ENCODE measurements around the gene EIF4G3.
"Not testable (repeated sequence)": the region's sequence is repeated elsewhere in the genome, so short reads cannot be mapped to it uniquely, and the experiment has no call there.

The EIF4G3 gene

DNA sequence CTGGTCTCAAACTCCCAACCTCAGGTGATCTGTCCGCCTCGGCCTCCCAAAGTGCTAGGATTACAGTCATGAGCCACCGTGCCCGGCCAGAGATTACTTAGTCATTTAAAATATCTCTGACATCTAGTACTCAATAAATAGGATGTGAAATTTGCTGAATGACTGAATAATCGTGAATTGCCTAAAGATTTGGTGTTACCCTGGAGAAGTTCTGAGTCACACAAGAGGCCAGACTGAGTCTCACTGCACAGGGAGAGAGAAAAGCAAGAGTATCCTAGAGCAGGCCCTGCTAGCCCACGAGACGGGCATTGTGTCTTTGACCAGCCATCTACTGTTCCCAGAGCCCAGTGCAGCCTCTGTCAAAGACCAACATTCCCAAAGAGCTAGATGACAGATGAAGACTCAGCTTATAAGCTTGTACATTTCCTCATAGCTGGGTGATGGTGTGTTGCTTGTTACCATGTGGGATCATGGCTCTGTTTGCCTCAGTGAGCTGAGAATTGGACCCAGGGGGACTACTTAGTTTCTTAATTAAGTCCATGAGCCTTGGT is 5.6 kb upstream of the EIF4G3 start:
- no peak for DNase-seq

DNA sequence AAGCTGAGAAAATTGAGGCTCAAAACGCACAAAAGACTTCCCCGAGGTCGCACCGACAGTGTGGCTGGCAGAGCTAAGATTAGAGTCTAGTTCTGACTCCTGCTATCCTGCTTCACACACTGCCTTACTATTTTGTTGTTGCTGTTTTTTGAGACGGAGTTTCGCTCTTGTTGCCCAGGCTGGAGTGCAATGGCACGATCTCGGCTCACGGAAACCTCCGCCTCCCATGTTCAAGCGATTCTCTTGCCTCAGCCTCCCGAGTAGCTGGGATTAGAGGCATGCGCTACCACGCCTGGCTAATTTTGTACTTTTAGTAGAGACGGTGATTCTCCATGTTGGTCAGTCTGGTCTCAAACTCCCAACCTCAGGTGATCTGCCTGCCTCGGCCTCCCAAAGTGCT is 1.6 kb upstream of the EIF4G3 start:
- not testable (repeated sequence) for DNase-seq

DNA sequence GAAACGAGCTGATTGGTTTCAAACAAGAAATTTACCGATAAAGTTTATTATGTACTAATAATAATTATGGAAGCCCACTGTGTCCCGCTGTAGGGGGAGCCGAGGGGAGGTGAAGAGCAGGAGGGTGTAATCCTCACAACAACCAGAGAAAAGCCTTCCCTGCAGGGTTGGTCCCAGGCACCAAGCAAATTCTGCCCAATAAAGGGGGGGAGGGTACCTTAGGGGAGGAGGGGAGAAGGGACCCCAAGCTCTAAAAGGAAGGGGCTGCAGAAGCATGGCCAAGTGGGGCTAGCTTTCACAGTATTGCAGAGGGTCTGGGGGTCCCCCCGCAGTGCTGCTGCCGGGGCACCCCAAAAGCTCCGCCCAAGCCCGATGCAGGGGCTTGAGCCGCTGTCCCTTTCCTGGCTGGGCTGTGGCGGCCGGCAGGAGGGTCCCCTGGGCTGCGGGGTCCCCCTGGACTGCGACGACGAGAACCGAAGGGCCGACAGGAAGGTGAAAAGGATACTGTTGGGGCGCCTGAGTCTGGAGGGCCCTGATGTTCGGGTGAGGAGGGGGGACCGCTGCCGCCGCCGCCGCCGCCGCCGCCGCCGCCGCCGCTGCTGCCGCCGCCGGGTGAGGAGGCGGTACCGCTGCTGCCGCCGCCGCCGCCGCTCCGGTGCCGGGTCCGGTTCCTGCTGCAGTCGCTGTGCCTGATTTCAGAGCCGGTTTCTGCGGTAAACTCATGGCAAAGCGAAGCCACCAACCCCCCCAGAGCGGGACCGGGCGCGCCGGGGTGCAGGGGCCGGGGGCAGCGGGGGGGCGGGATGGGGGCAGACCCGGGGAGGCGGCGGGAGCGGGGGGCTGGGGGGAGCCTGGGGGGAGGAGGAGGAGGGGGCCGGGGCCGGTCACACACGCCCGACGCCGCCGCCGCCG is 771 bp downstream of the EIF4G3 start:
- DNase-seq = no peak

DNA sequence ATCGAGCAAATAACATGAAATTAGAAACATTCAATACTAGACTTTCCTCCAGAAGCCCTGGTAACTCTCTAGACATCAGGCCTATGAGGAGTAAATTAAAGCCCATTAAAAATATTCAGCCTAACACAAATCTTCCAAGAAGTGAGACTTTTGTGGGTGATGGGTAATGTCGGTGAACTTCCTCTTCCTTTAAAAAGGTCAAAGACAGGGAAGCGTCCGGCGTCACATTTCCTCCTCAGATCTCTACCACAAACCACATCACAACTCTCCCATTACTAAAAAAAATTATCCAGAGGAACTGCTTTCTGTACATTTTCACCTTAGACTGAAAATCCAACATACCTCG is 1.4 kb downstream of the EIF4G3 start:
- DNase-seq = no peak

DNA sequence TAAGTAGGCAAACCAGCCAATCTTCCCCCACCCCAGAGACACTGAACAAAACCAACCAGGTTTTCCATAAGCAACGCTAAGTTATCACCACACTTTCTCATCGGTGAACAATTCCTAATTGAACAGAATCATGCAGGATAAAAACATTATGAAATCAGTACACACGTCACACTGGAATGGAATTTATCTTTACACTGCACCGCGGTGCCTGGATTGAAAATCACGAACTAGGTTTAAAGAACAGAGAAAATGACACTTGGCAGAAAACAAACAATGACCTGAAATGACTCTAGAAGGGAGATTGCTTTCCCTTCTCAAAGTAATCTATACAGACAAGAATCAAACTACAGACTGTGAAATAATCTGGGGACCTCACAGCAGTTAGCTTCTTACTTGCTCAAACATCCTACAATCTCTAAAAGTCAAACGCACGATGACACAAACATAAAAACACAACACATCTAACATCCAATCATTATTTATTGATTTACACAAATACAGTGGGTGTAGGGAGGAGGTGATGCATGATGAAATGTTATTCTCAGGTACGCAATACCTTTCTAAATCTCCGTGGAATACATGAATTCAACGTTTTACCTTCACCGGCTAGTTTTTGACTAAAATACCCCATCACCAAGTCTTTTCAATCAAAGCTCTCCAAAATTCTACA is 1.9 kb downstream of the EIF4G3 start:
- no peak for DNase-seq

DNA sequence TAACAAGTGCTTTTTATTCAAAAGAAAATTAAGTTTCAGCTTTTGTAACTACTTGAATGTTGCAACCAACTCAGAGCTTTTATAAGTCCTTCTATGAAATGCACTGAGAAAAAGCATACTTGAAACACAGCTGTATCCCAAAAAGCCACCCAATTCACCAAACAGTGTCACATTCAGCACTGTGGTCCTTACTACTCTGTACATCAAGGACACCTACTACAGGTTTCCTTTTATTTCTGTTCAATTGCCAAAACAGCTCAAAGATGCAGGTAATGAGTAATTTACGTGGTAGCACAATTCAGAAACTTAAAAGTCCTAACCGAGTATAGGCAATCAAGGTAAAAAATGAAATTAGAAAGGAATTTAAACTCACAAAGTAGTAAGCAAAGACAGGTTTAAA is 2.5 kb downstream of the EIF4G3 start:
- no peak for DNase-seq

DNA sequence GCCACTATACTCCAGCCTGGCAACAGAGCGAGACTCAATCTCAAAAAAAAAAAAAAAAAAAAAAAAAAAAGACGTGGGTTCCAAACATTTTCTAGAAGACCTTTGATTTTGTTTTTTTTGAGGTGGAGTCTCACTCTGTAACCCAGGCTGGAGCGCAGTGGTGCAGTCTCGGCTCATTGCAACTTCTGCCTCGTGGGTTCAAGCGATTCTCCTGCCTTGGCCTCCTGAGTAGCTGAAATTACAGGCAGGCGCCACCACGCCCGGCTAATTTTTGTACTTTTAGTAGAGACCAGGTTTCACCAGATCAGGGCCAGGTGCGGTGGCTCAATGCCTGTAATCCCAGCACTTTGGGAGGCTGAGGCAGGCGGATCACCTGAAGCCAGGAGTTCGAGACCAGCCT is 3.6 kb downstream of the EIF4G3 start:
- not testable (repeated sequence) for DNase-seq

DNA sequence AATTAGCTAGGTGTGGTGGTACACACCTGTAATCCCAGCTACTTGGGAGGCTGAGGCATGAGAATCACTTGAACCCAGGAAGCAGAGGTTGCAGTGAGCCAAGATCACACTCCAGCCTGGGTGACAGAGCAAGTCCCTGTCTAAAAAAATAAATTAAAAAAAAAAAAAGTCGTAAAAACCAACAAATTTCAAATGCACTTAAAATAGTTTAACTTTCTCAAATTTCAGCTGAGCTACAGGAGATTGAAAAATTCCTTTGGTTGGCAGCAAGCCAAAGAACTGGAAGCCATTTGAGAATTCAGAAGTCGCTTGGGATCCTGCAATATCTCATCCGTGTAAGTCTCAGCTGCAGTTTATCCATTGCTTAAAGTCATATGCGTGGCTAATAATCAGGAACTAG is 5.9 kb downstream of the EIF4G3 start:
- DNase-seq = not testable (repeated sequence)

DNA sequence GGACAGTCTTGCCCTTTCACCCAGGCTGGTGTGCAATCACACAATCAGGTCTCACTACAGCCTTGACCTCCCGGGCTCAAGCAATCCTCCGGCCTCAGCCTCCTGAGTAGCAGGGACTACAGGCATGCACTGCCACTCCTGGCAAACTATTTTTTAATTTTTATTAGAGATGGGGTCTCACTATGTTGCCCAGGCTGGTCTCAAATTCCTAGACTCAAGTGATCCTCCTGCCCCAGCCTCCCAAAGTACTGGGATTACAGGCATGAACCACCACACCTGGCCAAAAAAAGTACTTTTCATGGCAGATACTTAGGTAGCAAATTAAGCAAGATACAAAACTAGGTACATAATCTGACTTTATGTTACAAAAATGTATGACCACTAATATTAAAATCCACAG is 8.3 kb downstream of the EIF4G3 start:
- no peak for DNase-seq

DNA sequence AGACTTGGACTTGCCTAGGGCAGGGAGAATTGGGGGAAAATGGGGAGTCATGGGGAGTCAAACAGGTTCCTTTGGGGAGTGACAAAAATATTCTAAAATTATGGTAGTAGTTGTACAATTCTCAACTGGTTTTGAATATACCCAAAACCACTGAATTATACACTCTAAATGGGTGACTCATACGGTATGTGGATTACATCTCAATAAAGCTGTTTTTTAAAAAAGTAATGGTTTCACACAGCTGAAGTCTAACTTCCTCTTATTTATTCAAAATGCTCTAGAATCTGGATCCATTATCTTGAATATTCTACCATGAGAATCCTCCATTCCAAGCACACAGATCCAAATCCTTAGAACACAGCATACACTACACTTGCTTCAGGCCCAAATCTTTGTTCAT is 11.1 kb downstream of the EIF4G3 start:
- DNase-seq = no peak

DNA sequence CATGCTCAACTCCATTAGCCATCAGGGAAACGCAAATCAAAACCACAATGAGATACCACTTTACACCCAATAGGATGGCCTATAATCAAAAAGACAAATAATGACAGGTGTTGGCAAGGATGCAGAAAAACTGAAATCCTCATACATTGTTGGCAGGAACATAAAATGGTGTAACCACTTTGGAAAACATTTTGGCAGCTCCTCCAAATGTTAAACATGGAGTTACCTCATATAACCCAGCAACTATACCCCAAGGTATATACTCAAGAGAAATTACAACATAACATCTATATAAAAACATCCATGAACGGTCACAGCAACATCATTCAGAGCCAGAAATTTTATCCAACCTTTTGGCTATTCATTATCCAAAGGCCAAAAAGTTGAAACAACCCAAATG is 11.6 kb downstream of the EIF4G3 start:
- DNase-seq = no peak

DNA sequence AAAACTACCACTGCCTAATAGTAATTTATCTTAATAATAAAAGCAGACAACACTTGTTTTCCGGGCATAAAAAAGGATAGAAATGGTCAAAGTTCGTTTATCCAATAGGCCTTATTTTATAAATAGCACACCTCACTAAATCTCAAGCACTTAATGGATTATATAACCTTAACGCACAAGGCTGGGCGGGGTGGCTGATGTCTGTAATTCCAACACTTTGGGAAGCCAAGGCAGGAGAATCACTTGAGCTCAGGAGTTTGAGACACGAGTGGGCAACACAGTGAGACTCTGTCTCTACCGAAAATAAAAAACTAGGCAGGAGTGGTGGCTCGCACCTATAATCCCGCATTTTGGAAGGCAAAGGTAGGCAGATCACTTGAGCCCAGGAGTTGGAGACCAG is 12.4 kb downstream of the EIF4G3 start:
- no peak for DNase-seq

DNA sequence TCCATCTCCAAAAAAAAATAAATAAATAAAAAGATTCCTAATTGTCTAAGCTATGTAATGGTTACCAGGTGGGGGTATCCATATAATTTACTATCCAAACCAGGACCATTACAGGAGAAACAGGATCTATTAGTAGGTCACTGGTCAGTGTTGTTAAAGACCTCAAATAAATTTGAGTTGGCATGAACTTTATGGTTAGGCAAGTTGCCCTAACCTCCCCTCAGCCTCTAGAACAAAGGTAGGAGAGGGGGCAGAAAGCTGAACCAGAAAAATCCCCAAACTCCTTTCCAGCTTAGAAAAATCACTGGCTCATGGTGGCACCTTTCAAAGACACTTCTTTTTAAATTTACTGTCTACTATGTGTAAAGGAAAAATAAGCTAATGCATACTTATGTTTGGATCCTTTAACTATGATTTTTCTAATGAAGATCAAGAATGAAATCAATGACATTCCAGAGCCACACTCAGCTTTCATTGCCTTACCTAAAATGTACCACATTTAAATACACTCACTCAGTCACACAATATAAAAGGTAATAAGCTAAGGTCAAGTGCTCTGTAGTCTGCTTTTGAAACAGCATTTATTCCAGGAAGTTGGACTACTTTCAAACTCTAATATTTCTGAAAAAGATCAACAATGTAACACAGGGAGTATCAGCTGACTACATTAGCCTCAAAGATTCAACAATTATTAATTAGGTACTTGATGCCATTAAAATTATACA is 13.8 kb downstream of the EIF4G3 start:
- DNase-seq = no peak

DNA sequence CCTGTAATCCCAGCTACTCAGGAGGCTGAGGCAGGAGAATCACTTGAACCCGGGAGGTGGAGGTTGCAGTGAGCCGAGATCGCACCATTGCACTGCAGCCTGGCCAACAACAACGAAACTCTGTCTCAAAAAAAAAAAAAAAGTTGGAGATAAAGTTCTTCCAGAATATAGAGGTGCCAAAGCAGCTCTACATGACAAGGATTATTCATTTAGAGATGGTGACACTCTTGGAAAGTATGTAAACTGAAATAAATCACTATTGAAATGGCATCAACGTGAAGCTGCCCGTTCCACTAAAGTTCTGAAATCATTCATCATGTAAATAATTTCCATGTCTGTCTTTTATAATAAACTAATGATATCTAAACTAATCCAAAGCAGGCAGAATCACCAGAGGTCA is 14.9 kb downstream of the EIF4G3 start:
- no peak for DNase-seq

DNA sequence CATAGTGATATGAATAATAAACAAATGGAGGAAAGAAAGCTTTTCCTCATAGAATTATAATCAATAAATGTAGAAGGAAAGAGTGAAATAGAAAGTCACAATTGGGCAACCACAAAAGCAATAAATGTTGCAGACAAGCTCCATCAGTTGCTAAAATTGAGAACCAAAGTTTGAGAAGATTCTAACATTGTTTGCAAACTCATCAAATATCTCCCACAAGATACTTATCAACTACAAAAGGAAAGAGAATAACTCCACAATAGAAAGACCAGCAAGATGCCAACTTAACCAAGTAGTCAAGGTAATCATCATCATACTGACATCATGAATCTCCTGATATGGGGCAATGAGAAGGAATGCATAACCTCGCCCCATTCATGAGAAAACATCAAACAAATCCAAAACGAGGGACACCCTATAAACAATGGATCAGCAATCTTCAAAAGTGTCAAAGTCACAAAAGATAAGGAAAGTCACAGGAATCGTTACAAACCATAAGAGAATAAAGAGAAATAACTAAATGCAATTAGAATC is 16.4 kb downstream of the EIF4G3 start:
- no peak for DNase-seq

DNA sequence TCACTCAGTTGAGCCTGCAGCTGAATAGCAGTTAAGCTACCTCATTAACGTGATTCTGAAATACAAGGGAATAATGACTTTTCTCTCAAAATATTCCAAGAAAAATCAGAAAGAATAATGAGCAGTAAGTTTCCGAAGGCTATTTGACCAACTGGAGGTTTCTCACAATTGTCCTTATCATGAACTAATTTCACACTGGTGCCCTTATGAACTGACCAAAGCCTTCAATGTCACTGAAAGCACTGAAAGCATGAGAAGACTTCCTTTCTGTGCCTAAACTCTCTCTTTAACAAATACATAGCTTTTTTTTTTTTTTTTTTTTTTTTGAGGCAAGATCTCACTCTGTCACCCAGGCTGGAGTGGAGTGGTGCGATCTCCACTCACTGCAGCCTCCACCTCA is 18.8 kb downstream of the EIF4G3 start:
- no peak for DNase-seq

DNA sequence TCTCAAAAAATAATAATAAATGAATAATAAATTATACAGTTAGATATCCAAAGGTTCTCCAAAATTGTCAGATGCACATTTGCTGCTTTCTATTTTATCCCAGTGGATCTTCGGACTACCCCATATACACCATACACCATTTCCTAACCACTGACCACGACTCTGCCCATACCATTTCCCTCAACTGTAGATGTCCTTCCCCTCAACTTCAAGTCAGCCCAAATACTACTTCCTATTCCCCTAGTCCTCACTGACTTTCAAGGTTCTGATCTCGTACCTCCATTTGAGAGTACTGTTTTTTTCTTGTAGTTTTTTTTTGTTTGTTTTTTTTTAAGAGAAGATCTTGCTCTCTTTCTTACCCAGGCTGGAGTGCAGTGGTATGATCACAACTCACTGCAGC is 19.6 kb downstream of the EIF4G3 start:
- DNase-seq = no peak

DNA sequence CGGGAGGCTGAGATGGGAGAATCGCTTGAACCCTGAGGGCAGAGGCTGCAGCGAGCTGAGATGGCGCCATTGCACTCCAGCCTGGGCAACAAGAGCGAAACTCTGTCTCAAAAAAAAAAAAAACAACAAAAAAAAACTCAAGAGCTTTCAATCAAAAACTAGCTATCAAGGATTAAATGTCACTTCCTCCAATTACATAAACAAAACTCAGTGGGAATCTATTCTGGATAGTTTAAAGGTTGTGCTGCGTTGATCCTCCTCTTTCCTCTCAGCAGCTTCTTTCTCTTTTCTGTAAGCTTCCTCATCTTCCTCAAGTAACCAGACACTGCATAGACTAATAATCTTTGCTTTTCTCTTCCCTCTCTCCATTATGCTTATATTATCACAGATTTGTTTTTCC is 20.7 kb downstream of the EIF4G3 start:
- no peak for DNase-seq

DNA sequence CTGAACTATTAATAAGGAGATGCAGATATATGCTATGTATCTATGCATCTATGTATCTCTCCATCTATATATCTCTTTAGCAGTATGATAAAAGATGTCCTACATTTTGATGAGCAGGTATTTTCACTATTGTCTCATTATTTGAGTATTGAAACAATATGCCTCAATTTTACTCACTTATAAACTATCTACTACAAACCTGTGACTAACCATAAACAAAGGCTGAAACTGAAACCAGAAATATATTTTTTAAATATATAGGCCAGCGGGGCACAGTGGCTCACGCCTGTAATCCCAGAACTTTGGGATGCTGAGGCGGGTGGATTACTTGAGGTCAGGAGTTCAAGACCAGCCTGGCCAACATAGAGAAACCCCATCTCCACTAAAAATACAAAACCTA is 22.0 kb downstream of the EIF4G3 start:
- DNase-seq = no peak

DNA sequence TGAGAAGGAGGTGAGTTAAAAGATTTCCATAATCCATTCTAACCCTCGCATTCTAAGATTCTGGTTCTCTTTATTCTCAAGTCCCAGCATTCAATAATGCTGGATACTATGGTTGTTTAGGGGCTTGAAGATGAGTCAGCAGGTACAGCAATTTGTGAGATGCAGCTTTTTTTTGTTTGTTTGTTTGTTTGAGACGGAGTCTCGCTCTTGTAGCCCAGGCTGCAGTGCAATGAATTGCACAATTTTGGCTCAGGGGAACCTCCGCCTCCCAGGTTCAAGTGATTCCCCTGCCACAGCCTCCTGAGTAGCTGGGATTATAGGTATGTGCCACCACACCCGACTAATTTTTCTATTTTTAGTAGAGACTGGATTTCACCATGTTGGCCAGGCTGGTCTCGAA is 23.3 kb downstream of the EIF4G3 start:
- no peak for DNase-seq

DNA sequence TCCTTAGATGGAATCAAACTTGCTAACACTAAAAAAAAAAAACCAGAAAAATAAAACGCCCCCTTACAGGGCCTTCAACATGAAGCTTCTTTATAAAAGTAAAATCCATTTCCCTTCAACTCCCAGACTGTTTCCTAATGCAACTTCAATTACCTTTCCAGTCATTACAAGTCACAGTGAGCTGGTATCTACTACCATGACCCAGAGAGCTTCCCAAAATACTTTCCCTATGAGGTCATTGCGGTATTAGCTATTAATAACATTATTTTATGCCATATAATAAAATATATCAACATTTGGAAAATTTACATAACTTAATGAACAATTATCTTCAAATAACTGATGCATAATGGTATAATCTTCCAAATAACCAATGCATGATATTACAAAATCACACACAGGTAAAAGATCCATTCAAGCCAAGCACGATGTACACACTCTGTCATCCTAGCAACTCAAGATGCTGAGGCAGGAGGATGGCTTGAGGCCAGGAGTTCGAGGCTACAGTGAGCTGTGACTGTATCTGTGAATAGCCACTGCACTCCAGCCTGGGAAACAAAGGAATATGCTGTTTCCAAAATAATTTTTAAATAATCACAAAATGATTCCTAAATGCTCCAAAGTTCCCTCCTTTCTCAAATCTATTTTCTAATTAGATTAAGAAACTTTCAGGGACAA is 24.1 kb downstream of the EIF4G3 start:
- no peak for DNase-seq

DNA sequence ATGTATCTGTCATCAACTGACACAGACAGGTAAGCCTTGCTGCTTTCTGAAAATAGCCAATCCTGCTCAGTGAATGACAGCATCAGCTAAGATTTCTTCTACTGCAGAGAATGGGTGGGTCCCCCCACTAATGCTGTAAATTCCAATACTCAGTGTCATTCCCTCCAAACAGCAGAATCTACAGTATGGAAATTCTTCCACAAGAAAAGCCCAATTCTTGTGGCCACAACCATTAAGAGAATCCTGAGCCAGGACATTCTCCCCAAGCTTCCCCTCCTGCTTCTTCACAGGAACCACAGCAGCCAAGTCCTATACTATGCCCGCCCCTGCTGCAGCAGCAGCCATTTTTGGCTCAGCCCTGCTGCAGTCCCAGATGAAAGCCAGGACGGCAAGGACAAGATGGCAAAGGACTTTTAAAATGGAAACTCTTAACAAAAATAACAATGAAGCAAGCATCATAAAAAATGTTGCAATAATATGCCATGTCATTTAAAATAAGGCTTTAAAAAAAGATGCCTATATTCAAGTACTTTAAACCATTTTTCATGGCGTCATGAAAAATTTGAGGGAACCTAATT is 26.8 kb downstream of the EIF4G3 start:
- DNase-seq = no peak

All from cerebellar nuclear complex (tissue), 1 donor.